NCI-H146 treated with DMSO at 0.1 percent for 48 hours (cell line): ENCODE results near the gene LEAP2.
"Not testable (repeated sequence)": the region's sequence is repeated elsewhere in the genome, so short reads cannot be mapped to it uniquely, and the experiment has no call there.

Source experiments
- DNase-seq: peaks from one replicate; lab custom pipeline; 2025; ENCODE audit not compliant: unreplicated experiment; lab: John Stamatoyannopoulos, UW

The LEAP2 gene

DNA sequence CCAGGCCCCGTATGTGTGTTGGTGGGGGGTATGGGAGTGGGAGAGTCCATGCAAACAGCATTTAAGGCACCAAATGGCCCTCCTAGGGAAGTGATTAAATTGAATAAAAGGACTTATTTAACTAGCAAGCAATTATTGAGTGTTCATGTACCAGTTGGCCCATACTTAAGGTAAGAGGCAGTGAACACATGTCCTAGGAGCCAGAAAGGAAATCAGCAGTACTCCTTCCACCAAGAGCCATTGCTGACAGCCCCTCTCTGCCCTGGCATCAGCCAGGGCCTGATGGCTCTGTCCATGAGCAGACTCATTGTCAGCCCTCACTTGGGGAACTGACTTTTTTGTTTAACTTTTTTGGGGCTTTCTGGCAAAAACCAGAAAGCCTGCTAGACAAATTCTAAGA lies 32.6 kb upstream of the LEAP2 start:
- peak; percentile 13 for DNase-seq

DNA sequence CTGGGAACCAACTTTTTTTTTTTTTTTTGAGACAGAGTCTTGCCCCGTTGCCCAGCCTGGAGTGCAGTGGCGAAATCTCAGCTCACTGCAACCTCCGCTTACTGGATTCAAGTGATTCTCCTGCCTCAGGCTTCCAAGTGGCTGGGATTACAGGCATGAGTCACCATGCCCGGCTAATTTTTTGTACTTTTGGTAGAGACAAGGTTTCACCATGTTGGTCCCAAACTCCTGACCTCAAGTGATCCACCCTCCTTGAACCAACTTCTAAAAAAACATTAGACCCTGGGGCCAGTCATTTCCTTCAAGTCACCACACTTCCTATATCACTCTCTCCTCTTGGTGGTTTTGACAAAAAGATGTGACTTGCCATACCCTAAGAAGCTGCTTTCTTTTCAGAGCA lies 32.2 kb upstream of the LEAP2 start:
- no peak for DNase-seq

DNA sequence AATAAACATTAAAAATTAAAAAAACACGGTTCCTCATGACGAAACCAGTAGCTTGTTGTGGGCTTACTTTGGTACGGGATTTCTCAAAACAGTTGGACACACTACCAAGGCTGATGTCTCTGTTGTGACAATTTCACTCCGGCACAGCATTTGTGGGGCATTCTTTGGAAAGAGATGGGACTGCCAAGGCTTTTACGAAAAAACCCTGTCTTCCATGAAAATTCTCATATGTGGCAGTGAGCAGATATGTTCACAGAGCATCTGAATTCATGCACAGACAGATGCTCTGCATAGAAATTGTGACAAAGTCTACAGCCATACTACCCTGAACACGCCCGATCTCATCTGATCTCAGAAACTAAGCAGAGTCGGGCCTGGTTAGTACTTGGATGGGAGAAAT lies 25.2 kb upstream of the LEAP2 start:
- DNase-seq: no peak

DNA sequence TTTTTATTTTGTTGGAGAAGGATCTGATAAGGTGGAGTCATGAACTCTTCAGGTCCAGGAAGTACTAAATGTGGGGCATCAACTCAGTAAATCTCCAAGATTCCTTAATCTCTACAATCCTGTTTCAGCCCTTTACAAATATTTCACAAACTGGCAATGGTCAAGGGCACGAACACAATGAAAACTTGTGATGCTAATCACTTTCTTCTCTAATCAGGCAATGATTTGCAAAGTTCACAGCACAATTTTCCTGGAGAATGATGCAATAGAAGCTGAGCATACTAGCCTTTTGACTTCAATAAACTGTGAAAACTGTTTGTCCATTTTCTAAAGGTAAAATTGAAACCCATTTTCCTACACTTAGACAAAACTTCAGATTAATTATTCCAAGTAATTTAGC lies 24.1 kb upstream of the LEAP2 start:
- no peak for DNase-seq

DNA sequence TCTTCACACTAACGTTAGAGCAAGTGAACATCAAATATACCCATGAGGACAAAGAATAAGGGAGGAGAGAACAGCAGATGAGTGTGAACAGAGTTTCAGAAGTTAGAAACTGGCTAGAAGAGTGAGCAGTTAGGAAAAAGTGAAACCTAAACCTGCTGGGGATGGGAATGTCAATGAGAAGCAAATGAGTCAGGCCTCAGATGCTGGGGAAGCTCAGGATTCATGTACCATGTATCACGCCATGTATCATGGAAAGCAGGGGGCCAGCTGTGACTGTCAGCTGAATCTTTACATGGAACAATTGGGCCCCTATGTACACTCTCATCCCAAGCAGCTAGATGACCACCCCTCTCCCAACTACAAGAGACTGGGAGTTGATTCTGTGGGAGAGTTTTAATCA lies 23.4 kb upstream of the LEAP2 start:
- DNase-seq: no peak

DNA sequence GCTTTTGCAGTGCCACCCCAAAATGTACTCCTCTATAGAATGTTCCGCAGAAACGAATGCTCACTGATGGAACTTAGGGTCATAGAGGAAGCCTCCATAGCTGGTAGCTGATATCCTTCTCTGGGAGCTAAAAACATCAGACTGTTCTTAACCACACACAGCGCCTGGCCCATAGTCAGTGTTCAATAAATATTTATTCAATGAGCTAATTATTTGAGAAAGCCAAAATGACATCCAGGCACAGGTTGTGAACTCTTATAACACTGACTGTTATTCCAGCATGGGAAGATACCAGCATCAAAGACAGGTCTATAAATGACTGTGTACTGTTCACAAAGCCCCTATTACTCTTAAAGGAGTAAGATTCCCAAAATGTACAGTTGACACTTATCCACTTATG lies 20.1 kb upstream of the LEAP2 start:
- DNase-seq: no peak

DNA sequence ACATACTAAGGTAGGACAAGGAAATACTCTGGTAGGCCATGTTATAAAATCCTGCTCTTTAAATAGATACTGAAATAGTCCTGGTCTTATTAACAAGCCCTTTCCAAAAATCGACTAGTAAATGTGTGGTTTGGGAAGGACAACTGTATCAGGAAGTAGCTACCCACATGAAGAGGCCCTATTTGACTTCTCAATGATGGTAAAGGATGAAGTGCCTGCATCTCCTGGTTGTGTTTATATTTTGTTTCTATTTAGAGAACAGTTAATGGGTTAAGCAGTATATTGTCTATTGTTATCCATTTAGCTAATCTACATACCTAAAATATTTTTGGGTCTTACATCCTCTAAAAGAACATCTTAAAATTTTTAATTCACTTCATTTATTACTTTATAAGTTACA lies 19.7 kb upstream of the LEAP2 start:
- DNase-seq: no peak

DNA sequence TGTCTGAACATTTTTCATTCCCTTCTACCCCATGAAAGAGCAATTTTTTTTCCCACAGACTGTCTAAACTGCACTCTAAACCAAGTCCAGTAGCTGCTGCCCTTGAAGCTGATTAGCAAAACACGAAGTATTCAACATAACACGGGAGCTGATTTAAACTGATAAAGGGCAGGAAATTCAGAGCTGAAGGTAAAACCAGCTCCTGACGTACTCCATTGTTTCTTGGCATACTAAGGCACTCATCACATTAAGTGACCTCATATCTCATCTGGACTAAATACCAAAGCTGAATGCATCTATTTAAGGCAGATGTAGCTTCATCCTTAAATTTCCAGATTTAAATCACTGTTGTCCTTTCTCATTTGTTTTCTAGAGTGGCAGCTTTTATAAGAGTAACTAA lies 19.2 kb upstream of the LEAP2 start:
- DNase-seq: no peak

DNA sequence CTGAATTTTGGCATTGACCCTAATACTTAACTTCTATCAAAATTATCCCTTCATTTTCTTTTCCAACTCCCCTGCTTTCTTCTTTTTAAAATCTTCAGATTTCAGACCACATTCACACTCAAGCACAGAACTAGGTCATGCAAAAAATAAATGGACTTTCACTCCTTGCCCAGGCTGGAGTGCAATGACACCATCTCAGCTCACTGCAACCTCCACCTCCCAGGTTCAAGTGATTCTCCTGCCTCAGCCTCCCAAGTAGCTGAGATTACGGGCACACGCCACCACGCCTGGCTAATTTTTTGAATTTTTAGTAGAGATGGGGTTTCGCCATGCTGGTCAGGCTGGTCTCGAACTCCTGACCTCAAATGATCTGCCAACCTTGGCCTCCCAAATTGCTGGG lies 18.5 kb upstream of the LEAP2 start:
- DNase-seq: not testable (repeated sequence)

DNA sequence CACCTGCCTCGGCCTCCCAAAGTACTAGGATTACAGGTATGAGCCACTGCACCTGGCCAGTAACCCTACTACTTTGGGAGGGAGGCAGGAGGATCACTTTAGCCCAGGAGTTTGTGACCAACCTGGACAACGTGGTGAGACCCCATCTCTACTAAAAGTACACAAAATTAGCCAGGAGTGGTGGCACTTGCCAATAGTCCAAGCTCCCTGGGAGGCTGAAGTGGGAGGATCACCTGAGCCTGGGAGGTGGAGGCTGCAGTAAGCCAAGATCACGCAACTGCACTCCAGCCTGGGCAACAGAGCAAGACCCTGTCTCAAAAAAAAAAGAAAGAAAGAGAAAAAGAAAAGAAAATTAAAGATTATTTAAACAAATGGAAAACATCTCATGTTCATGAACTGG lies 17.5 kb upstream of the LEAP2 start:
- no peak for DNase-seq

DNA sequence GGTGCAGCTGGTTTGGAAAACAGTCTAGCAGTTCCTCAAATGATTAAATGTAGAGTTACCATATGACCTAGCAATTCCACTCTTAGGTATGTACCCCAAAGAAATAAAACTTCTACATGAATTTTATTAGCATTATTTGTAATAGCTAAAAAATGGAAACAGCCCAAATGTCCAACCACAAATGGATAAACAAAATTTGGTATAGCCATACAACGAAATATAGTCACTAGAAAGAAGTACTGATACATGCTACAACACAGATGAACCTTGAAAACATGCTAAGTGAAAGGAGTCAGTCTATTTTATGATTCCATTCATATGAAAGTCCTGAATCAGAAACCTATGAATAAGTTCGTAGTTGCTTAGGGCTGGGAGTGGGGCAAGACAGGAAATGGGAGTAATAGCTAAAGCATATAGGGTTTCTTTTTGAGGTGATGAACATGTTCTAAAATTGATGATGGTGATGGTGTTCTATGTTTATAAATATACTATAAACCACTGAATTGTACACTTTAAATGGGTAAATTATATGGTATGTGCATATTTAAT lies 13.5 kb upstream of the LEAP2 start:
- no peak for DNase-seq

DNA sequence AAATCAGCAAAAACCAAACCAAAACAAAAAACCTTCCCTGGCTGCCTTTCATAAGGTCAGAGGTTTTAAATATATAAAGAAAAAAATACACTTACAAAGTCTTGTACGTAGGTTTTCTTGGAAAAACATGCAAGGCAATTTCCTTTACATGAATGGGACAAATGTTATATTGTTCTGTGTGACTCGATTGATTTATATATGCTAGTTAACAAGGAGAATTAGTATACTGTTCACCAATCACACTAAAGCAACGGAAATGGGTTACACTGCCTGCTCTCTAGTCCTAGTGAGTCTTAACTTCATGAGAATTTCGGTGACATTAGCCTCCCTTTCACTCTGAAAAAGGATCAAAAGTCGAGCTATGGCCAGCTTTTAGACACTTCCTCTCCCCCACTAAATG lies 12.7 kb upstream of the LEAP2 start:
- DNase-seq: no peak

DNA sequence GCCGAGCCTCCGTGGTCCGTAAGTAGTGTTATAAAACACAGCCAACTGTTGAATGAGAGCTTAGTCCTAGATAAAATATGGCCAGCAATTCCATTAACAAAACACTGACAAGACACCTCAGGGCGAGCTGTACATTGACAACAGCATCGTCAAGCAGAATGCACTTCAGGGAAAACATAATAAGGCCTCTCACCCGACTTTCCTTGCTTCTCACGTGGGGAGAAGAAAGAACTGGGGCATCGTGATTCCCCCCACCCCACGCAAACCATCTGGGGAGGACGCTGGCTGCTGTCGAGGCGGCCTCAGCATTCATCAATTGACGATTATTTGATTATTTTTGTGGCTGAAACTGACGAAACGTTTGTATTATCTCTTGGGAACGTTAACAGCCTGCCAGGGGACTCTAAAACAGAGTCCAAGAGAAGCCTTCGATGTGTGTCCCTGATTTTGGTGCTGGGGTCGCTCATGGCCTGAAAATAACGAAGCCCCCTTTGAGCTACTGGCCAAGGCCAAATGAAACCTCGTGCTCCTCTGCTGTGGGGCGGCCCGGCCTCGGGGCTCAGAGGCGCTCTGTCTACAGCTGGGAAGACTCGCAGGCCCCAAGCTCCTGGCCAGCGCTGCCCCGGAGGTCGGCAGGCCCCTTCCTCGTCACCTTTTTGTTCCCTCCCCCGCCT lies 7.7 kb upstream of the LEAP2 start:
- DNase-seq: no peak

DNA sequence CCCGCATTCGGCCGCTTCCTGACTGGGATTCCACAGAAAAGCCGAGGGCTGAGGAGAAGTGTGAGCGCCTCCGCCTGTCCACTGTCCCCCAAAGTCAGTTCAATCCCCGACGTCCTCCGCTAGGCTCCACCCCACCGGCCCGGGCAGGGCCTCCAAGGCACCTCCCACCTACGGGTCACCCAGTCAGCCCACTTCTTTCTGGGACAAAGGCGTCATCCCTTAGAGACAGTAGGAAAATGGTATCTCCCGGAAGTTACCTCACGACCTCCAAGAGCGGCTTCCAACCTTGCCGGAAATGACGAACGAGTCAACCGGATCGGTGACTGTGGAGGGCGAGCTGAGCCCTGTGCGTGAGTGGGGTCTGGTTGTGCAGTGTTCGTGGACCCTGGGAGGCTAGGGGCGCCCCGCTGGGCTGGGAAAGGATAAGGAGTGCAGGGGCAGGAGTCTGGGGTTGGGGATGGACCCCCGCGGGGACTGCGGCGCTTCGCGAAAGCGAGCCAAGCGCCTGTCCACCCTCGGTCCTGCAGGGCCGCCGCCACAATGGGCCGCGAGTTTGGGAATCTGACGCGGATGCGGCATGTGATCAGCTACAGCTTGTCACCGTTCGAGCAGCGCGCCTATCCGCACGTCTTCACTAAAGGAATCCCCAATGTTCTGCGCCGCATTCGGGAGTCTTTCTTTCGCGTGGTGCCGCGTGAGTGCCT lies 7.0 kb upstream of the LEAP2 start, which contains the start of the genes GDF9 and UQCRQ:
Gene GDF9, minus strand, starts transcription at position 128 of the 704 bp plus-strand sequence. CDS start 1,936 bp downstream, outside the sequence.
Gene UQCRQ, plus strand, starts transcription at position 301 of the 704 bp plus-strand sequence. Its CDS starts 240 bp downstream, at position 541.
- peak; percentile 89 for DNase-seq

DNA sequence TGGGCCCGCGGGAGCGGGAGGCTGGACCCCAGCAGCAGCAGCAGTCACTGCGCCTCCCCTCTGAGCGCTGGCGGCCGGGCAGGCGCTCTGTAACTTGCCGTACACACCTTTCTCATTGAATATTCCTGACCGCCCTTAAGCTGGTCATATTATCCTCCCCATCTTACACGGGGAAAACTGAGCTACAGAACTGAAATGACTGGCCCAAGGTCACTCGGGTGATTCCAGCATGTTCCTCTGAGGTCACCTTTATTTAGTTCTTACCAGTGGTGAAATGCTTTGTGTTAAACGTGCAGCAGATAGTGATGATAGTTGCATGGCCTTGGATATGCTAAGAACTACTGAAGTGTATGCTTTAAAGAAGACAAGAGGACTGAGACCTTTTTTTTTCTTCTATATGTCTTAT lies 6.4 kb upstream of the LEAP2 start:
- DNase-seq: no peak

DNA sequence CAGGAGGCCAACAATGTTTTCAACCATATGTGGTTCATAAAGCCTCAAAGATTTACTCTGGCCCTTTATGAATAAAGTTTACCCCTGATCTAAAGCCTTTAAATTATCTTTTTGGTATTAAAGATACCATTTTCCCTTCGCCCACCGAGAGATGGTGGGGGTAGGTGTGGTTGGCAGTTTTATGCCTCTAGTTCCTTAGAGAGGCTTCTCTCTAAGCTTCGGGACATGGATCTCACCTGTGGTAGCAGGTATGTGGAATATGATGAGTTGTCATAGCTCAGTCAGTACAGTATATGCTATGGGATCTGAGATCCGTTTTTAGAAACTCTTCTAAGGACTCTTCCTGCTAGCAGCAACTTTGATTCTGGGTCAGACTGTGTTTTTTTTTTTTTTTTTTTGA lies 4.7 kb upstream of the LEAP2 start:
- no peak for DNase-seq

DNA sequence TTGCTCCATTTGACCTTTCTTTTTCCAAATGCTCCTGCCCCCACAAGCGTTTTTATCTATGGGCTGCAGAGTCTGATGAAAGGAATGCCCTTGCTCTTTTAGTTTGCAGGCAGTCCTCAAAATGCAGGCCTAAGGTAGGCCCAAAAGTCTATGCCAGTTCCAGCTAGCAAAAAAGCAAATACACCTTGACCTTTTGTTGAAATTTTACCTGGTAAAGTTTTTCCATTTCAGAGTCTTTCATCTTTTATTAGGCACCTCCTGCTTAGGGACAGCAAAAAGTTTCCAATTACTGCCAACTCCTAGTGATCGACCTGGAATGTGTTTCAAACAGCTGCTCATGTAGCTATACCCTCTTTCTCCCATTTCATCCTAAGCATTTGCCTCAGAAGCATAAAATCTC lies 2.7 kb upstream of the LEAP2 start:
- no peak for DNase-seq

DNA sequence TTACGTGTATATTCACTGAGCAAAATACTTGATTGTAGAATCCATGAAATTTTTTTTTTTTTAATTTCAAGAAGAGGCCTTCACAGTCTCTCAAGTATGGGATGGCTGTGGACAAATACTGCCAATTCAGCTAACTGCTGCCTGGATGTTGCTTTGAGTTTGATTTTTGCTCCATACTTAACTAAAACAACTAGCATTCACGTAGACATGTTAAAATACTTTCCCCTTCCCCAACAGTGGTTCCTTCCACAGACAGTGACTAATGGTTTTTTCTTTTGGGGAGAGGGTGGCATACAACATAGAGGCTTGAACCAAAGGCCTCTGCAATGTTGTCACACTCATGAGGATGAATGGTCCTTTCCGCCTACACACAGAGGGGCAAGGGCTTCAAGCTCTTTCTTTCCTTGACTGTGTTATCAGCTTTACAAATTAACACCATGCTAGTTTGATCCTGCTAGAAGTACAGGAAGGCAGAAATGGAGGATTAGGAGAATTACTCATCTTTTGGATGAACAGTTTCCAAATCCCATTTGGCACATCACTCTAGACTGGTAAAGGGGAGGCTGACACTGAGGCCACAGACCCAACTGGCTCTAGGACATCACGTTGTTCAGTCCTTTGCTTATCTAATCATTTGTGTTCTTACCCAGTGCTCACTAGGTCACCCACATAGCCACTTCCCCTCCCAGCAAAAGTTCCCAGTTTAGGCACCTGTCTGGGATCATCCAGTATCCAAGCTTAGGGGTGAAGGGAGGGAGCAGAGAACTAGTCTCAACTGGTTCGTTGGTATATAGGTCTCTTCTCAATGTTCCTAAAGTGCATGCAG lies 1.8 kb upstream of the LEAP2 start:
- no peak for DNase-seq

DNA sequence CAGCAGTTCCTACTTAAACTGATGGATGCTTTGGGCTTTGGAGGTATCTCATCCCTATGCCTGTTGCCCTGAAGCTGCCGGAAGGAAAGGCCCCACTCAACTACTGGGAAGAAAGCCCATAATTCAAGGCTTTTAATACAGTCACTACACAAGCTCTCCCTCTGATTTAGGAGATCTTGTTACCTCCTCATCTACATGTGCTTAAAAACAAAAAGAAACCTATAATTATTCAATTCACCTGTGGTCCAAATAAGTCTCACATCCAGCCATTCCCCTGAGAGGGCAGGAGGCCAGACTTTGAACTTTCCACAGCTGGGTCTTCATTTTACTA lies 715 bp upstream of the LEAP2 start:
- DNase-seq: no peak

DNA sequence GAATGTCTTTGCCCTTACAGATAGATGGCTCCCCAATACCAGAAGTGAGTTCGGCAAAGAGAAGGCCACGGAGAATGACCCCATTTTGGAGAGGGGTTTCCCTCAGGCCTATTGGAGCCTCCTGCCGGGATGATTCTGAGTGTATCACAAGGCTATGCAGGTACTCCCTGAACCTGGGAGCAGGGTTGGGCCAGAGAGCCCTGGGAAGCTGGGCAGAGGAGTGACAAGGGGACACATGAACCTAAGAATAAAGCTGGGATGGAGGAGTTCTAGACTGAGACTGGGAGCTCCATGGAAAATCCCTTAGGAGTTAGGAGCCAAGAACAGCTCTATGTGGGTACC lies 433 bp downstream of the LEAP2 start:
- DNase-seq: no peak

DNA sequence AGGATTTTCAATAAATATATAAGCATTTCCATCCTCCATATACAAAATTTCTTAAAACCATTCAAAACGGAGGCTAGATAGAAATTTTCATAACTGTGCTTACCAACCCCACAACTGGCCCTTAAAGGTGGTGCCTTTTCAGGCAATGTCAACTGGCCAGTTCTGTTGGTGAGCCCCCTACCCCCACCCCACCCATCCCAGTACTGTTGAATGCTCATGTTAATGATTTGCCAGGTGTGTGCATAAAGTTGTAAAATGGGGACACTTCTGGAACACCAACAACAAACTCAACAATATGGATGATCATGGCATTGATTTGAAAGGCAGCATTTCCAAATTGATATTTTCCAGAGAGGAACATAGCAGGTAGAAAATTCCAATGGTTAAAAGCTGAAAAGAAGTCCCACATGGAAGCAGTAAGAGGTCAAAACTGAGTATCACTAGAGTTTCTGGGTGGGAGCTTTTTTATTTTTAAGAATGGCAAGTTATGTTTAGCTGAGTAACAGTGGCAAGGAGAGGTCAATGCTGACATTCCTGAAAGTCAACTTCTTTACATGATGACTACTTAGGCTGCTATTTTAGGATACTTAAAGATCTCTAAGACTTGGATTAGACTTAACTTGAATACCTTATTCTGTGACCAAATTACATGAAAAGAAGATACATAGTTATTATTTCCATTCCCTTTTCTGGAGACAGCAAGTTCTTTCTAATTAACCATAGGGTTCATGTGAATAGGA lies 2.7 kb downstream of the LEAP2 start:
- no peak for DNase-seq
